Measurements from ENCODE around the gene THAP6.

GRCh38 chr4:75470738-75471137, 43.5 kb upstream of the THAP6 start:
- TF ChIP-seq CTCF (IDR thresholded peaks at IDR 0.05; ENCODE audit: borderline replicate concordance, extremely low read depth, low read length, poor library complexity, severe bottlenecking) = no peak
- TF ChIP-seq EZH2 (IDR thresholded peaks at IDR 0.05; ENCODE audit: borderline replicate concordance, low read depth, low read length, severe bottlenecking) = no peak

Data from DND-41 (cell line).